A204.1 (cell line): Measurements from ENCODE around the gene CELF2.
"Not testable (repeated sequence)": the region's sequence is repeated elsewhere in the genome, so short reads cannot be mapped to it uniquely, and the experiment has no call there.

Experiments used
- FAIRE-seq: peaks from 2 replicates; lab custom pipeline; 2012; peaks lifted over from hg19 to GRCh38; lab: Jason Lieb, UNC

Gene CELF2

DNA sequence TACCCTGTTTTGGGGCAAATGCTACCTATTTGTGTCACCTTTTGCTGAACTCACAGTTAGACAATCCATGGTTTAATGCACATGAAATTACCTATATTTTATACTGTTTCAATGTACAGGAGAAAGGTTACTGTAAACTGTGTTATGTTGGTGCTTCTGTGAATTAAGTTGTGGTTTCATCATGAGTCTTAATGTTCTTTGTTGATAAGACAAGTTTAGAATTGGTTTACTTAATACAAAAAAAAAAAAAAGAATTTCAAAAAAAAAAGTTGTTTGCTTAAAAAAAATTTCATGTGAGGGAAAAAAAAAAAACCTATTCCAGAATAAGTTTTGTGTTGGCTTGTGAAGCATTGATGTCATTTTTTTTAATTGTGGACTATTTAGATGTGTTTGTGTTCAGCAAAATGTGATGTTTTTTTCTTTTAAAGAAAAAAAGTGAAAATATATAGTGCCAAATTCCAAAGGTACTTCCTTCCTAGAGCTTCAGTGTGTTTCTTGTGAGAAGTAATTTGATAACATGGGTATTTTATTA, 313.4 kb downstream of the CELF2 start:
- no peak for FAIRE-seq

GRCh38 chr10:11331726-11332125, 314.1 kb downstream of the CELF2 start:
- no peak for FAIRE-seq

- no peak for FAIRE-seq
These were observed 315.2 kb downstream of the CELF2 start for GRCh38 chr10:11332846-11333245.

GRCh38 chr10:11334436-11334835, 316.8 kb downstream of the CELF2 start:
- FAIRE-seq, result no peak

DNA sequence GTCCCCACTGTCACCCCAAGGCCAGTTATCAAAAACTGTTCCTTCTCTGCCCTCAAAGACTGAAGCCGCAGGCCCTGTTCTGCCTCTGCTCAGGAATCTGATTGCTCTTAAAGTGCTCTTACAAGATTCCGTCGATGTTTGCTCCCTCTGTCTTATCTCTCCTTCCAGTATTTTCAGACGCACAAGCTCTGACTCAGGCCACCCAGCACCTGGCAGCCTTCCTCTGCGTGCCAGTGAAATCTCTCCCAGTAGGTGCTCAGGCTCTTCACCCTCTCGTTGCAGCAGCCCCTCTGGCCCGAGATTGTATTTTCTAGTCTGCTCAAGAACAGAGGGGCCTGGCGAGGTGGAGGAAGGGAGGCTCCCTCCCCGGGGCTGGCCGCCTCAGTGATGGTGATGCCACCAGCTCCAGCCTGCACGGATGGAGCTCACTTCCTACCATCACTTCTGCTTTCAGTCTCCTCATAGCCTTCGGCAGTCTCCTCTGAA, 317.5 kb downstream of the CELF2 start:
- no peak for FAIRE-seq

GRCh38 chr10:11335881-11336430, 318.3 kb downstream of the CELF2 start:
- no peak for FAIRE-seq

- no peak for FAIRE-seq
These were observed 319.1 kb downstream of the CELF2 start for GRCh38 chr10:11336722-11337162.

GRCh38 chr10:11337516-11337915, 319.8 kb downstream of the CELF2 start:
- no peak for FAIRE-seq

- no peak for FAIRE-seq
These were observed 320.6 kb downstream of the CELF2 start for GRCh38 chr10:11338160-11338844.

- FAIRE-seq, result no peak
These were observed 321.3 kb downstream of the CELF2 start for GRCh38 chr10:11339013-11339412.

GRCh38 chr10:11339660-11340059, 322.0 kb downstream of the CELF2 start:
- FAIRE-seq, result no peak

GRCh38 chr10:11341283-11341960, 323.8 kb downstream of the CELF2 start:
- FAIRE-seq, result no peak

DNA sequence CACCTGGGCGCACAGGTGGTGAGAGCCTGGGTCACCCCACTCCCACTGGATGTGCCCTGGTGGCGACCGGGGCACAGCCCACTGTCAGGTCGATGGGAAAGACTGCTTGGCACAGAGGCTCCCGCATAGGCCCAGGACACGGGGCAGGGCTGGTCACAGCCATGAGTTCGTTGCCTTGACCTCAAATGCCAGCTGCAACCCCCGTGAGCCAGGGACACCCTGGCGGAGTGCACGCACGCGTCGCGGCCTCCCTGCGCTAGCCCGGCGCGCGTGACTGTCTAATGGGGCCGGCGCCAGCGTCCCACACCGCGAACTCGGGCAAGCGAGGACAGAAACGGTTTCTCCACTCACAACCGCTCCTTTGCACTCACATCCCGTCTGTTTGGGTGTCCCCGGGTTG, 326.4 kb downstream of the CELF2 start:
- FAIRE-seq, result no peak

GRCh38 chr10:11344550-11344949, 326.9 kb downstream of the CELF2 start:
- no peak for FAIRE-seq

DNA sequence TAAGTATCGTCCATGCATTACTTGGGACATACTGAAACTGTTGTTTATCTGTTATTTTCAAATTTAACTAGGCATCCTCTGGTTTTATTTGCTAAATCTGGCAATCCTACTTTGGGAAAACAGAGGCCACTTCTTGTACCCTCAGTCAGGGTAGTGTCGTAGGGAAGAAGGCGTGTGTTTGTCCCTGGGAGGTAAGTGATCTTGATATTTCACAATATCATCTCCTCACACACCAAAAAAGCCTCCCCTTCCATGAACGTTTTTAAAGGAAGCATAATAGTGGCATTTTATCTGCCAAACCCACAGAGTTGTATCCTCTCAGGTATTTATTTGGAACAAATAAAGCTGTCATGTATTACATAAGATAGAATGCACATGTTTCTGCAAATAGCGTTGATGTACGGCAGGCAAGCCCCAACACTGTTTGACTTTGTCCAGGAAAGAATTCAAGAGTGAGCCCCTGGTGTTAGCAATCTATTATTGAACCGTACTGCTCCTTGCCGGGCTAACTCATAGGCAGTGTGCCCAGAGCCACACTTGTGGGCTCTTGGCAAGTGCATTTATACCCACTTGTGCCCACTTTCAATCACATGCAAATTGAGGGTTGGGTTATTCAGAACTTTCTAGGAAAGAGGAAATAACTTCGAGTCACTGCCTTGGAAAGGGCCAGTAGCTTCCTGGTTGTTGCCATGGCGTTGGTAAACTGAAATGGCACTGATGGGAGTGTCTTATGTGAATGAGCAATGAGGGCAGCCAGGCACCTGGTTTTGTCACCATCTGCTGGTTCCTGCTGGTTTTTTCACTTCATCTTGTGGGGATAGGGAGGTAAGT, 327.8 kb downstream of the CELF2 start:
- no peak for FAIRE-seq

DNA sequence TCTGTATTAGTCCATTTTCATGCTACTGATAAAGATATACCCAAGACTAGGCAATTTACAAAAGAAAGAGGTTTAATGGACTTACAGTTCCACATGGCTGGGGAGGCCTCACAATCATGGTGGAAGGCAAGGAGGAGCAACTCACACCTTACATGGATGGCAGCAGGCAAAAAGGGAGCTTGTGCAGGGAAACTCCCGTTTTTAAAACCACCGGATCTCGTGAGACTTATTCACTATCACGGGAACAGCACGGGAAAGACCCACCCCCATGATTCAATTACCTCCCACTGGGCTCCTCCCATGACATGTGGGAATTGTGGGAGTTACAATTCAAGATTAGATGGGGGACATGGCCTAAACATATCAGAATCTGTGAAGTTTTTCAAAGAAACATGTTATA, 329.9 kb downstream of the CELF2 start:
- not testable (repeated sequence) for FAIRE-seq

DNA sequence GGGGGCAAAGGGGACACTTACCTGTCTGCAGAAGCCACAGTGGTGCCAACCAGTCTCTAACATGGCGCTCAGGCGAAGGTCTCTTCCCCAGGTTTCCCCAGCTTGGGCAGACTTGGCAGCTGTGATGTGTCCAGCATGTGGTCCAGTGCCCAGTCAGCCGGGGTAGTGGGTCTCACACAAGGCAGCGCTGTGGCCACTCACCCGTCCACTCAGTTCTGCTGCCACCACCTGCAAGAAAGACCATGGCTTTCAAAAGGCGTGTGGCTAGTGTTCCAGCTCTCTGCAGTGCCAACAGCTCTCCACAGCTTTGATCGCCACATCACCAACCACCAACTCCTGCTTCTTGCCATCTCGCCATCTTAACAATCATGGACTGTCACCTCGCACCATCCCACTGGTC, 334.1 kb downstream of the CELF2 start:
- no peak for FAIRE-seq

GRCh38 chr10:11353006-11353896, 335.6 kb downstream of the CELF2 start:
- no peak for FAIRE-seq

GRCh38 chr10:11354823-11355222, 337.2 kb downstream of the CELF2 start:
- FAIRE-seq, result no peak

GRCh38 chr10:11355592-11355991, 337.9 kb downstream of the CELF2 start:
- FAIRE-seq, result no peak

DNA sequence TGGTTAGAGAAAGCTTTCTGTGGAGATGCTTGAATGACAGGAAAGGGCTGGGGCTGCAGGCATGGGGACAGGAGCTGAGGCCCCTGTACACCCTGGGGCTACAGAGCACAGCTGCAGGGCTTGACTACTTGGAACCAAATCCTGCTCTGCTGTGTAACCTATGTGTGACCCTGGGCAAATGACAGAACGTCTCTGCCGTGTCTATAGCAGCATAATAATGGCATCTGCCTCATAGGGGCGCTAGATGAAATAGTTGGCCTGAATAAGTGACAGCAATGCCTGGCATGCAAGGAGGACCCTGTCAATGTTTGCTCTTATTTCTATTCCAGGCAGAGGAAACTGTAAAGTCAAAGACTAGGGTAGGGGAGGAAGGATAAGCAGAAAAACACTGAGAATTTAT, 339.8 kb downstream of the CELF2 start:
- FAIRE-seq, result no peak
